H9 (cell line): ENCODE results near the gene LRMDA. TPM values are rescaled to one million over a fixed set of nuclear protein-coding genes. Genes with fewer than 3 reads are reported as not detected.

Source experiments
- DNase-seq: peaks from one replicate; pipeline ENCODE4 v3.0.0-alpha.2; 2017
- H2AFZ ChIP-seq: one replicate; pipeline ENCODE4 v1.6.1; 2013; ENCODE audit warnings: mild to moderate bottlenecking, low read length, control low read depth, moderate library complexity
- H2AK5ac ChIP-seq: 2 replicates; pipeline ENCODE4 v1.6.1; 2013; ENCODE audit warnings: low read length, control low read depth, mixed read lengths; ENCODE audit not compliant: insufficient read length
- H2BK120ac ChIP-seq: one replicate; pipeline ENCODE4 v1.6.1; 2013; ENCODE audit warnings: low read depth, mild to moderate bottlenecking, low read length, control low read depth, inconsistent platforms; ENCODE audit not compliant: poor library complexity, severe bottlenecking
- H2BK12ac ChIP-seq: 2 replicates; pipeline ENCODE4 v1.6.1; 2013; ENCODE audit warnings: low read length, control low read depth, mixed read lengths, low read depth; ENCODE audit not compliant: insufficient read length
- H2BK15ac ChIP-seq: 2 replicates; pipeline ENCODE4 v1.6.1; 2013; ENCODE audit warnings: low read depth, low read length, control low read depth
- H2BK20ac ChIP-seq: one replicate; pipeline ENCODE4 v1.6.1; 2013; ENCODE audit warnings: low read depth, mild to moderate bottlenecking, low read length, control low read depth, inconsistent platforms; ENCODE audit not compliant: poor library complexity, severe bottlenecking
- H2BK5ac ChIP-seq: 2 replicates; pipeline ENCODE4 v1.6.1; 2013; ENCODE audit warnings: low read length, control low read depth, mixed read lengths; ENCODE audit not compliant: insufficient read length
- H3K14ac ChIP-seq: 2 replicates; pipeline ENCODE4 v1.6.1; 2013; ENCODE audit warnings: low read length, control low read depth; ENCODE audit not compliant: insufficient read depth
- H3K18ac ChIP-seq: 2 replicates; pipeline ENCODE4 v1.6.1; 2013; ENCODE audit warnings: low read depth, mild to moderate bottlenecking, mixed read lengths, low read length, control low read depth; ENCODE audit not compliant: insufficient read length
- H3K23ac ChIP-seq: 2 replicates; pipeline ENCODE4 v1.6.1; 2013; ENCODE audit warnings: low read length, control low read depth, mixed read lengths, low read depth; ENCODE audit not compliant: insufficient read length
- H3K23me2 ChIP-seq: 2 replicates; pipeline ENCODE4 v1.6.1; 2013; ENCODE audit warnings: low read depth, mild to moderate bottlenecking, mixed read lengths, low read length, control low read depth; ENCODE audit not compliant: insufficient read length, poor library complexity, severe bottlenecking
- H3K27ac ChIP-seq: 2 replicates; pipeline ENCODE4 v1.5.1; 2013; ENCODE audit warnings: low read length, control low read depth, mixed read lengths, low read depth; ENCODE audit not compliant: insufficient read length
- H3K27me3 ChIP-seq: 2 replicates; pipeline ENCODE4 v1.6.1; 2013; ENCODE audit warnings: low read length, control low read depth, inconsistent platforms; ENCODE audit not compliant: insufficient read depth
- H3K4ac ChIP-seq: 2 replicates; pipeline ENCODE4 v1.6.1; 2013; ENCODE audit warnings: low read depth, mild to moderate bottlenecking, control low read depth, inconsistent platforms, low read length, moderate library complexity
- H3K4me1 ChIP-seq: 2 replicates; pipeline ENCODE4 v1.6.1; 2013; ENCODE audit warnings: low read length, control low read depth, inconsistent platforms; ENCODE audit not compliant: insufficient read depth
- H3K4me2 ChIP-seq: 2 replicates; pipeline ENCODE4 v1.6.1; 2013; ENCODE audit warnings: low read length, control low read depth, mixed read lengths; ENCODE audit not compliant: insufficient read length, insufficient read depth
- H3K56ac ChIP-seq: 2 replicates; pipeline ENCODE4 v1.6.1; 2013; ENCODE audit warnings: low read depth, mild to moderate bottlenecking, mixed read lengths, low read length, control low read depth; ENCODE audit not compliant: insufficient read length
- H3K79me1 ChIP-seq: 2 replicates; pipeline ENCODE4 v1.6.1; 2013; ENCODE audit warnings: low read depth, mild to moderate bottlenecking, moderate library complexity, low read length, control low read depth, inconsistent platforms; ENCODE audit not compliant: insufficient read depth, poor library complexity, severe bottlenecking
- H3K79me2 ChIP-seq: 2 replicates; pipeline ENCODE4 v1.6.1; 2013; ENCODE audit warnings: low read length, control low read depth, inconsistent platforms; ENCODE audit not compliant: insufficient read depth
- H3K9ac ChIP-seq: 2 replicates; pipeline ENCODE4 v1.6.1; 2013; ENCODE audit warnings: low read length, control low read depth, mixed read lengths; ENCODE audit not compliant: insufficient read length; ENCODE audit errors: extremely low read depth
- H3K9me3 ChIP-seq: one replicate; pipeline ENCODE4 v1.6.1; 2013; ENCODE audit warnings: low read depth, low read length, inconsistent platforms; ENCODE audit not compliant: control insufficient read depth
- H3T11ph ChIP-seq: one replicate; pipeline ENCODE4 v1.6.1; 2013; ENCODE audit warnings: mild to moderate bottlenecking, low read length, control low read depth, inconsistent platforms
- H4K20me1 ChIP-seq: one replicate; pipeline ENCODE4 v1.6.1; 2013; ENCODE audit not compliant: control insufficient read depth, insufficient read length, insufficient read depth
- H4K5ac ChIP-seq: 2 replicates; pipeline ENCODE4 v1.6.1; 2013; ENCODE audit warnings: low read depth, mild to moderate bottlenecking, mixed read lengths, low read length, control low read depth; ENCODE audit not compliant: insufficient read length
- H4K8ac ChIP-seq: replicated peaks from 2 replicates; pipeline ENCODE4 v1.6.1; 2013; ENCODE audit warnings: low read length, control low read depth, mixed read lengths, low read depth; ENCODE audit not compliant: insufficient read length
- H4K91ac ChIP-seq: 2 replicates; pipeline ENCODE4 v1.6.1; 2013; ENCODE audit warnings: low read depth, mild to moderate bottlenecking, moderate library complexity, mixed read lengths, low read length, control low read depth; ENCODE audit not compliant: insufficient read length
- H3K27ac Mint-ChIP-seq, 3 experiments: 2 replicates in 2 of 3; 3 replicates in 1 of 3; pipeline ENCODE4 v1.8.0; 2020 to 2021; ENCODE audit warnings: mixed read lengths in 3 of 3, mild to moderate bottlenecking in 1 of 3, moderate library complexity in 1 of 3
- H3K27me3 Mint-ChIP-seq: 2 replicates; pipeline ENCODE4 v1.8.0; 2021; ENCODE audit warnings: low read depth, mild to moderate bottlenecking, moderate library complexity, mixed read lengths
- H3K36me3 Mint-ChIP-seq, 3 experiments: 2 replicates in 2 of 3; 3 replicates in 1 of 3; pipeline ENCODE4 v1.8.0; 2020 to 2021; ENCODE audit warnings: low read depth in 3 of 3, mixed read lengths in 3 of 3; ENCODE audit not compliant: insufficient read depth in 1 of 3
- H3K4me1 Mint-ChIP-seq, 2 experiments: 2 replicates each; pipeline ENCODE4 v1.8.0; 2020; ENCODE audit warnings: mixed read lengths in 2 of 2
- H3K4me3 Mint-ChIP-seq, 2 experiments: 2 replicates in 1 of 2; 3 replicates in 1 of 2; pipeline ENCODE4 v1.8.0; 2020 to 2021; ENCODE audit warnings: mild to moderate bottlenecking in 2 of 2, mixed read lengths in 2 of 2, moderate library complexity in 1 of 2
- H3K9me3 Mint-ChIP-seq, 2 experiments: 2 replicates in 1 of 2; 3 replicates in 1 of 2; pipeline ENCODE4 v1.8.0; 2020; ENCODE audit warnings: mild to moderate bottlenecking in 2 of 2, mixed read lengths in 2 of 2, moderate library complexity in 1 of 2
- CTCF ChIP-seq: fragments of 200-600 bp; sonication (generic); conservative IDR thresholded peaks from 3 replicates; pipeline ENCODE4 v1.8.0; 2021; ENCODE audit warnings: antibody characterized with exemption, mild to moderate bottlenecking
- WGBS: extraction: QIAGEN DNeasy Blood & Tissue Kit; methylation state at CpG from one replicate; pipeline ENCODE4 v1.1.7; 2013; ENCODE audit warnings: missing lambda C conversion rate, low lambda C conversion rate, mixed read lengths; ENCODE audit not compliant: insufficient read length; ENCODE audit errors: extremely low coverage; 5-methylcytosine and 5-hydroxymethylcytosine counted together
- total RNA-seq: library from RNA; stranded (reverse); gene quantifications from 2 replicates; pipeline ENCODE4 v1.2.1, GENCODE V29; 2021

The LRMDA gene
- total RNA-seq, 1 experiment from 2014 or later: 1.8 TPM

GRCh38 chr10:76024460-76025123 is 593.2 kb downstream of the LRMDA start:
- H2BK120ac ChIP-seq: no peak overlapping the region
- H3K4me2 ChIP-seq: no peak overlapping the region
- no peak overlapping the region for H2AFZ ChIP-seq
- H3K14ac ChIP-seq: no peak overlapping the region
- Mint-ChIP-seq H3K27ac (no peak overlapping the region; a peak in 1 of 7 replicates), H3K4me3 (no peak overlapping the region), H3K4me1 (no peaks in the 10 kb centered on the region), H3K36me3 (no peaks in the 10 kb centered on the region), H3K27me3 (no peaks in the 10 kb centered on the region), H3K9me3 (no peaks in the 10 kb centered on the region)
- no peaks in the 10 kb centered on the region for H3K9me3 ChIP-seq
- no peak overlapping the region for H3K27ac ChIP-seq
- no peak for TF ChIP-seq CTCF
- H3K79me2 ChIP-seq: no peaks in the 10 kb centered on the region
- WGBS: no CpG with 5 or more reads among the region's 15 CpGs
- H4K8ac ChIP-seq: no peak overlapping the region
- H4K5ac ChIP-seq: no peak overlapping the region
- H3K18ac ChIP-seq: no peak overlapping the region
- H2BK15ac ChIP-seq: no peak overlapping the region
- H4K20me1 ChIP-seq: no peaks in the 10 kb centered on the region
- H3K9ac ChIP-seq: no peak overlapping the region
- no peaks in the 10 kb centered on the region for H3K4me1 ChIP-seq
- H4K91ac ChIP-seq: no peak overlapping the region
- no peaks in the 10 kb centered on the region for H3K79me1 ChIP-seq
- H3K23ac ChIP-seq: no peak overlapping the region
- H3T11ph ChIP-seq: no peak overlapping the region
- H3K56ac ChIP-seq: no peak overlapping the region
- H2BK20ac ChIP-seq: no peak overlapping the region
- no peak overlapping the region for H2BK5ac ChIP-seq
- no peak overlapping the region for H3K4ac ChIP-seq
- DNase-seq: no peak
- H3K27me3 ChIP-seq: no peaks in the 10 kb centered on the region
- no peak overlapping the region for H2AK5ac ChIP-seq
- H2BK12ac ChIP-seq: no peak overlapping the region
- H3K23me2 ChIP-seq: no peaks in the 10 kb centered on the region
